ENCODE data around the gene MBNL2.

The MBNL2 gene

GRCh38 chr13:97231829-97232196 lies 9.7 kb downstream of the MBNL2 start:
- DNase-seq: no peak

- DNase-seq: no peak
Observed at GRCh38 chr13:97233499-97233898, 11.4 kb downstream of the MBNL2 start.

GRCh38 chr13:97234236-97234635 lies 12.1 kb downstream of the MBNL2 start:
- no peak for DNase-seq

- no peak for DNase-seq
Observed at GRCh38 chr13:97234742-97235141, 12.6 kb downstream of the MBNL2 start.

GRCh38 chr13:97235549-97236231 lies 13.6 kb downstream of the MBNL2 start:
- DNase-seq: peak in 2 of 51 donors; percentile 21 to 35

- DNase-seq: no peak
Observed at GRCh38 chr13:97237388-97237787, 15.3 kb downstream of the MBNL2 start.

GRCh38 chr13:97238432-97238831 lies 16.3 kb downstream of the MBNL2 start:
- DNase-seq: no peak

GRCh38 chr13:97238883-97239282 lies 16.8 kb downstream of the MBNL2 start:
- DNase-seq: no peak

GRCh38 chr13:97239306-97239705 lies 17.2 kb downstream of the MBNL2 start:
- DNase-seq: no peak

GRCh38 chr13:97239943-97240787 lies 18.0 kb downstream of the MBNL2 start:
- no peak for DNase-seq

- DNase-seq: no peak
Observed at GRCh38 chr13:97240788-97241734, 18.9 kb downstream of the MBNL2 start.

- no peak for DNase-seq
Observed at GRCh38 chr13:97241761-97242160, 19.6 kb downstream of the MBNL2 start.

- DNase-seq: peak in 44 of 51 donors; percentile 13 to 91 (median 65)
Observed at GRCh38 chr13:97242755-97243497, 20.8 kb downstream of the MBNL2 start.

- peak in 4 of 51 donors; percentile 33 to 87 (median 56) for DNase-seq
Observed at GRCh38 chr13:97243915-97244781, 22.0 kb downstream of the MBNL2 start.

- DNase-seq: peak in 1 of 51 donors; percentile 47
Observed at GRCh38 chr13:97245011-97245410, 22.9 kb downstream of the MBNL2 start.

GRCh38 chr13:97246596-97247158 lies 24.5 kb downstream of the MBNL2 start:
- no peak for DNase-seq

GRCh38 chr13:97248243-97248642 lies 26.1 kb downstream of the MBNL2 start:
- no peak for DNase-seq

GRCh38 chr13:97249093-97249795 lies 27.1 kb downstream of the MBNL2 start:
- no peak for DNase-seq

All from hypothalamus (tissue), 51 donors.